ENCODE results near the gene RBMS1.

Gene RBMS1

DNA sequence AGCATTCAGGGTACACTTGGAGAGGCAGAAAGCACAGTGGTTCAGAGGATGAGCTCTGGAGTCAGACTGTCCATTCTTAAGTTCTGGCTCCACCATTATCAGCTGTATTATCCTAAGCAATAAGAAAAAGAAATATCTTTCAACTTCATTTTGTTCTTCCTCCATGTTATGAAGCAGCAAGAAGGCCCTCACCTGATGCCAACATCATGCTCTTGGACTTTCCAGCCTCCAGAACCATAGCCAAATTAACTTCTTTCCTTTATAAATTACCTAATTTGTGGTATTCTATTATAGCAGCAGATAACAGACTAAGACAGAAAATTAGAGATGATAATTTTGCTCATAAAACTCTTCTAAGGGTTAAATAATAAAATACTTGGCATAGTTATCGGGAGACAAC is 137.1 kb downstream of the RBMS1 start:
- H3K4me2 ChIP-seq (ENCODE audit: low read length), result no peak overlapping the region
- H3K4me1 ChIP-seq (ENCODE audit: low read length), result peaks cover 7% of the 10 kb centered on the region
- H3K79me2 ChIP-seq (ENCODE audit: low read length), result no peaks in the 10 kb centered on the region
- no peak overlapping the region for H2AFZ ChIP-seq (ENCODE audit: low read depth, low read length)
- no peaks in the 10 kb centered on the region for H3K27me3 ChIP-seq (ENCODE audit: low read depth, low read length)
- no peak for TF ChIP-seq EZH2phosphoT487 (IDR thresholded peaks at IDR 0.05; ENCODE audit: low read depth)
- no peak for TF ChIP-seq CTCF (IDR thresholded peaks at IDR 0.05; ENCODE audit: low read depth, low read length)
- no peak overlapping the region for H3K27ac ChIP-seq (ENCODE audit: low read length)
- no peaks in the 10 kb centered on the region for H3K36me3 ChIP-seq (replicated peaks; ENCODE audit: low read depth, low read length)
- H4K20me1 ChIP-seq (ENCODE audit: insufficient read depth, low read length), result no peaks in the 10 kb centered on the region
- no peak overlapping the region for H3K9ac ChIP-seq (ENCODE audit: low read length)
- no peak overlapping the region for H3K4me3 ChIP-seq (ENCODE audit: low read length)
- no peaks in the 10 kb centered on the region for H3K9me3 ChIP-seq (ENCODE audit: insufficient read depth, low read length)

- Histone ChIP-seq H3K36me3 (replicated peaks; ENCODE audit: low read depth, low read length) (no peaks in the 10 kb centered on the region), H3K9ac (ENCODE audit: low read length) (no peak overlapping the region), H3K27me3 (ENCODE audit: low read depth, low read length) (no peaks in the 10 kb centered on the region), H3K4me2 (ENCODE audit: low read length) (no peak overlapping the region), H3K27ac (ENCODE audit: low read length) (no peak overlapping the region), H4K20me1 (ENCODE audit: insufficient read depth, low read length) (no peaks in the 10 kb centered on the region), H2AFZ (ENCODE audit: low read depth, low read length) (no peak overlapping the region), H3K79me2 (ENCODE audit: low read length) (no peaks in the 10 kb centered on the region), H3K4me3 (ENCODE audit: low read length) (no peak overlapping the region), H3K9me3 (ENCODE audit: insufficient read depth, low read length) (no peaks in the 10 kb centered on the region), H3K4me1 (ENCODE audit: low read length) (peaks cover 7% of the 10 kb centered on the region)
- TF ChIP-seq EZH2phosphoT487 (IDR thresholded peaks at IDR 0.05; ENCODE audit: low read depth) (no peak), CTCF (IDR thresholded peaks at IDR 0.05; ENCODE audit: low read depth, low read length) (no peak)
Observed at GRCh38 chr2:160355080-160355479, 138.5 kb downstream of the RBMS1 start.

DNA sequence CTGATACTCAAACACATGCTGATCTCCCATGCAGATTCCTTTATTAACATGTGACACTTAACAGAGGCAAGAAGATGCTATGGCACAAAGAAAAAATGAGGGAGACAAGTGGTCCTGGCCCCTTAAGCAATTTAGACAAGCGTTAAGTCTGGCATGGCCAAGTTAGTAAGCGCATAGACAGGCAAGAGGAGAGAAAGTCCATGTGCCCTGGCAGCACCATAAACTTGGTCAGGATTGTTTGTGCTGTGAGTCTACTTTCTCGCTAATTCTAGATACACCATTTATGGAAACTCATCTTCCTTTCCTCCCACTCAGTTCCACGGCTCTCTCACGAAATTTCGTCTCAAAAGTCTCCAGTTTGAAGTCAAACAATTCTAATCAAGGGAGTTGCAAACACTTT is 138.9 kb downstream of the RBMS1 start:
- TF ChIP-seq EZH2phosphoT487 (IDR thresholded peaks at IDR 0.05; ENCODE audit: low read depth), result no peak
- no peak for TF ChIP-seq CTCF (IDR thresholded peaks at IDR 0.05; ENCODE audit: low read depth, low read length)
- H3K9ac ChIP-seq (ENCODE audit: low read length), result no peak overlapping the region
- no peaks in the 10 kb centered on the region for H3K36me3 ChIP-seq (replicated peaks; ENCODE audit: low read depth, low read length)
- no peak overlapping the region for H3K4me3 ChIP-seq (ENCODE audit: low read length)
- H3K27me3 ChIP-seq (ENCODE audit: low read depth, low read length), result no peaks in the 10 kb centered on the region
- no peak overlapping the region for H3K27ac ChIP-seq (ENCODE audit: low read length)
- H3K9me3 ChIP-seq (ENCODE audit: insufficient read depth, low read length), result no peaks in the 10 kb centered on the region
- peaks cover 7% of the 10 kb centered on the region for H3K4me1 ChIP-seq (ENCODE audit: low read length)
- no peak overlapping the region for H3K4me2 ChIP-seq (ENCODE audit: low read length)
- H3K79me2 ChIP-seq (ENCODE audit: low read length), result no peaks in the 10 kb centered on the region
- H4K20me1 ChIP-seq (ENCODE audit: insufficient read depth, low read length), result no peaks in the 10 kb centered on the region
- H2AFZ ChIP-seq (ENCODE audit: low read depth, low read length), result no peak overlapping the region

DNA sequence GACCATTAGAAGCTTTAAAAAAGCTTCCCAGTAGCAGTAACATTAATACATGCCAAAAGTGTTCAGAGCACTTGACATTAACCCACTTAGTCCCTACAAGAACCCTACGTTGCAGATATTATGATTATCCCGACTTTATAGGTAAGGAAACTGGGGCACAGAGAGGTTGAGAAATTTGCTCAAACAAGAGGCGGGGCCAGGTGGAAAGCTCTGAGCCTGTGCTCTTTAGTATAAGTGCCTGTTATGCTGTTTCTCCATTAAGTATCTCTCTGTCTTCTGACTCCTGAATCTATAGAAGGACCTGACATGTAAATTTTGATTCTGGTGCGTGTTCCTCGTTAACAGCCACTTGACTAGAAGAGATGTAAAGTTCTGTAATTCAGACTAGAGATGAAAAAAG is 139.8 kb downstream of the RBMS1 start:
- Histone ChIP-seq H3K9ac (ENCODE audit: low read length) (no peak overlapping the region), H3K4me1 (ENCODE audit: low read length) (peaks cover 7% of the 10 kb centered on the region), H3K36me3 (replicated peaks; ENCODE audit: low read depth, low read length) (no peaks in the 10 kb centered on the region), H3K27me3 (ENCODE audit: low read depth, low read length) (no peaks in the 10 kb centered on the region), H3K79me2 (ENCODE audit: low read length) (no peaks in the 10 kb centered on the region), H3K4me3 (ENCODE audit: low read length) (no peak overlapping the region), H3K9me3 (ENCODE audit: insufficient read depth, low read length) (no peaks in the 10 kb centered on the region), H3K27ac (ENCODE audit: low read length) (no peak overlapping the region), H3K4me2 (ENCODE audit: low read length) (no peak overlapping the region), H2AFZ (ENCODE audit: low read depth, low read length) (no peak overlapping the region), H4K20me1 (ENCODE audit: insufficient read depth, low read length) (no peaks in the 10 kb centered on the region)
- no peak for TF ChIP-seq EZH2phosphoT487 (IDR thresholded peaks at IDR 0.05; ENCODE audit: low read depth)
- TF ChIP-seq CTCF (IDR thresholded peaks at IDR 0.05; ENCODE audit: low read depth, low read length), result no peak

All from OCI-LY3 (cell line).